SJCRH30 (cell line): ENCODE results near the gene APC2. TPM values are rescaled to one million over a fixed set of nuclear protein-coding genes. Genes with fewer than 3 reads are reported as not detected.
A peak's percentile ranks its signal among the peaks of the same experiment; 100 is the strongest.

Experiments used
- DNase-seq, 2 experiments: peaks; one replicate each; pipeline ENCODE4 v3.0.0-alpha.2; 2015 to 2020
- H3K27ac ChIP-seq: fragments of 250-450 bp; sonication (Bioruptor Pico); 2 replicates; pipeline ENCODE4 v1.5.1; 2020; ENCODE audit warnings: mild to moderate bottlenecking, moderate library complexity
- H3K27me3 ChIP-seq: fragments of 250-450 bp; sonication (Bioruptor Pico); 2 replicates; pipeline ENCODE4 v1.5.1; 2020; ENCODE audit warnings: mild to moderate bottlenecking, moderate library complexity
- H3K36me3 ChIP-seq: fragments of 250-450 bp; sonication (Bioruptor Pico); 2 replicates; pipeline ENCODE4 v1.5.1; 2020; ENCODE audit warnings: mild to moderate bottlenecking, moderate library complexity
- H3K4me1 ChIP-seq: fragments of 250-450 bp; sonication (Bioruptor Pico); 2 replicates; pipeline ENCODE4 v1.5.1; 2020; ENCODE audit warnings: mild to moderate bottlenecking, moderate library complexity
- H3K4me3 ChIP-seq: fragments of 250-450 bp; sonication (Bioruptor Pico); 2 replicates; pipeline ENCODE4 v1.5.1; 2020; ENCODE audit warnings: mild to moderate bottlenecking, moderate library complexity
- H3K9me3 ChIP-seq: fragments of 250-450 bp; sonication (Bioruptor Pico); replicated peaks from 2 replicates; pipeline ENCODE4 v1.5.1; 2020; ENCODE audit warnings: mild to moderate bottlenecking, moderate library complexity
- total RNA-seq: library from RNA; depleted of rRNA; stranded (reverse); fragments of >200 nt; shearing (Covaris generic); gene quantifications from 2 replicates; pipeline ENCODE4 v1.2.3, GENCODE V29; 2014

Gene APC2
- total RNA-seq, 1 experiment from 2014 or later: 0.24 TPM

GRCh38 chr19:1502433-1503088 lies 52.6 kb downstream of the APC2 start:
- H3K36me3 ChIP-seq: no peaks in the 10 kb centered on the region
- no peaks in the 10 kb centered on the region for H3K9me3 ChIP-seq
- DNase-seq: no peak
- no peak overlapping the region for H3K27ac ChIP-seq
- H3K27me3 ChIP-seq: peaks cover 30% of the 10 kb centered on the region
- H3K4me1 ChIP-seq: peaks cover 7% of the 10 kb centered on the region; the same call in 1 of the 2 replicates
- no peak overlapping the region for H3K4me3 ChIP-seq

GRCh38 chr19:1503089-1503924 lies 53.4 kb downstream of the APC2 start:
- Histone ChIP-seq H3K4me1 (peaks cover 7% of the 10 kb centered on the region; the same call in 1 of the 2 replicates), H3K27ac (no peak overlapping the region), H3K36me3 (no peaks in the 10 kb centered on the region), H3K9me3 (no peaks in the 10 kb centered on the region), H3K4me3 (no peak overlapping the region), H3K27me3 (peaks cover 30% of the 10 kb centered on the region)
- DNase-seq: peak; percentile 40 to 70

DNA sequence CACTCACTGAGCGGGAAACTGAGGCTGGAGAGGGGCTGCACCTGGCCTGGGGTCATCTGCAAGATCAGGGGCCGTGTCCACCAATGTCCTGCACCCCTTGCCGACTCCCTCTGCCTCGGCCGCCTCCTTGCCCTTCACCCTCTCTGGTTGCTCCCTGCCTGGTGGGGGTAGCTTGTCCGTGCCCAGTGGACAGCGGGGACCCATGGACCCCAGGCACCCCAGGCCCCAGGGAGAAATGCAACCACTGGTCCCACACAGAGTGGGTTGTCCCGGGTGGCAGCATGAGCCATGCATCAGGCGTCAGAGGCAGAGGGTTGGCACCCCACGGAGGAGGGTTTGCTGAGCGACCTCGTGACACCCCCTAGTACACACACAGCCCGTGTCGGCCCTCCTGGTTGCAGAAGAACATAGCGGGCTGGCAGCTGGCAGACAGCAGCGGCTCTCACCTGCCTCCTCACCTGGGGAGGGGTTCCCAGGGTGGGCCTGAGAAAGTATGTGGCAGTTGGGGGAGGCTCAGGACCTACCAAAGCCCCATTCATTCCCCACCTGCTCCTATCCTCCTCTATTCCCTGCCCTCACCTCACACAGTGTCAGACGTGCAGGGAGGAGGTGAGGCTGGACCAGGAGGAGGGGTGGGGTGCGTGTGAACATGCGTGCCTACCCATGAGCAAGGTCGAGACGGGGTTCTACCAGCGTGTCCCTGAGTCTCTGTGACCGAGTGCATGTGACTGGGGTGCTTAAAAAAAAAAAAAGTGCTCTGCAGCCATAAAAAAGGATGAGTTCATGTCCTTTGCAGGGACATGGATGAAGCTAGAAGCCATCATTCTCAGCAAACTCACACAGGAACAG lies 54.2 kb downstream of the APC2 start:
- no peak for DNase-seq
- Histone ChIP-seq H3K4me3 (no peak overlapping the region), H3K27ac (no peak overlapping the region), H3K36me3 (no peaks in the 10 kb centered on the region), H3K4me1 (peaks cover 7% of the 10 kb centered on the region; the same call in 1 of the 2 replicates), H3K9me3 (no peaks in the 10 kb centered on the region), H3K27me3 (peaks cover 30% of the 10 kb centered on the region)

DNA sequence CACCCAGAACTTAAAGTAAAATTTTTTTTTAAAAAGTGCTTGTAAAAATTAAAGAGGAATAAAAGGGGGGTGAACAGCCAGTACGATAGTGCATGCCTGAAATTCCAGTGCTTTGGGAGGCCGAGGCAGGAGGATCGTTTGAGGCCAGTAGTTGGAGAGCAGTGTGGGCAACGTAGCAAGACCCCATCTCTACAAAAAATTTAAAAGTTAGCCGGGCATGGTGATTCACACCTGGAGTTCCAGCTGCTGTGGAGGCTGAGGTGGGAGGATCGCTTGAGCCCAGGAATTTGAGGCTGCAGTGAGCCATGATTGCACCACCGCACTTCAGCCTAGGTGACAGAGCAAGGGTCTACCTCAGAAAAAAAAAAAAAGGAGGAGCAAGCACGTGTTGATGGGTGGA lies 55.1 kb downstream of the APC2 start:
- Histone ChIP-seq H3K36me3 (no peaks in the 10 kb centered on the region), H3K4me3 (no peak overlapping the region), H3K27ac (no peak overlapping the region), H3K4me1 (peaks cover 8% of the 10 kb centered on the region; the same call in 1 of the 2 replicates), H3K9me3 (no peaks in the 10 kb centered on the region), H3K27me3 (peaks cover 30% of the 10 kb centered on the region)
- no peak for DNase-seq

DNA sequence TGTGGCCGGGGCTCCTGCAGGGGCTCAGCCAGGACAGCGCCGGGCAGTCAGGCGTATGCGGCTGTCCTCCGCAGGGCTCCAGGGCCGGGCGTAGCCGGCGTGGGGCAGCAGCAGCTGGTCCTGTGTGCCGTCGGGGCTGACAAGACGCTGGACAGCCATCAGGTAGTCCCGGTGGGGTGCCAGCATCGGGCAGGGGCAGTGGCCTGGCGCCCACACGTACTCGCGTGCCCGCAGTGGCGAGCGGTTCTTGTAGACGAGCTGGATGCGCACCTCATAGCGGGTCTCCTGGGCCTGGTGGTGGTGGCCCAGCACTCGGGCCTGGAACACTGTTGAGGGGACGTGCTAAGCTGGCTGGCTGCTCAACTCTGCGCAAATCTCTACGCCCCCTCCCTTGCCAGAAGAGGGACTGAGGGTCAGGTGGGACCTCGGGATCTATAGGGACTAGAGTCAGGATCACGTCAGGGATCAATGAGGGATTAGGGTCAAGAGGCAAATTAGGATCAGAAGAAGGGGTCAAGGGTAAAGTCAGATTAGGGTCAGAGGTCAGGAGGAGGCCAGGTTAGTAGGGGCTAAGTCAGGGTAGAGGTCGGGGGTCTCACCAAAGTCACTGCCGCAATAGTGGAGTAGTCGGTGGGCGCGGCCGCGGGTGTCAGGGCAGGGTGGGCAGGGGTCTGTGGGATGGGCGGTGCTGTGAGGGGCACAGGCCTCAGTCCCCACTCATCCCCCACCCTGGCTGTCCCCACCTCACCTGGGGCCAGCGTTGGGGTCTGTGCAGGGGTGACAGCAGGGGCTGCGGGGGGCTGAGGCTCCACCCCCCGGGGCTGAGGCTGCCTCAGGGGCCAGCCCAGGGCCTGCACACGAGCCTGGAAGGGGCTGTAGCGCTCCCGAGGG lies 56.3 kb downstream of the APC2 start:
- H3K27me3 ChIP-seq: peaks cover 27% of the 10 kb centered on the region
- no peak overlapping the region for H3K4me3 ChIP-seq
- no peak for DNase-seq
- H3K4me1 ChIP-seq: peaks cover 14% of the 10 kb centered on the region; the same call in 1 of the 2 replicates
- no peaks in the 10 kb centered on the region for H3K36me3 ChIP-seq
- no peaks in the 10 kb centered on the region for H3K9me3 ChIP-seq
- no peak overlapping the region for H3K27ac ChIP-seq

- Histone ChIP-seq H3K4me3 (no peak overlapping the region), H3K36me3 (no peaks in the 10 kb centered on the region), H3K27ac (no peak overlapping the region), H3K4me1 (peaks cover 17% of the 10 kb centered on the region; the same call in 1 of the 2 replicates), H3K9me3 (no peaks in the 10 kb centered on the region), H3K27me3 (peaks cover 19% of the 10 kb centered on the region)
- no peak for DNase-seq
Observed at GRCh38 chr19:1507192-1507660, 57.3 kb downstream of the APC2 start.

- Histone ChIP-seq H3K4me1 (peaks cover 20% of the 10 kb centered on the region; the same call in 1 of the 2 replicates), H3K4me3 (peak overlapping the region; percentile 54), H3K36me3 (no peaks in the 10 kb centered on the region), H3K9me3 (no peaks in the 10 kb centered on the region), H3K27ac (peak overlapping the region; percentile 19; the same call in 1 of the 2 replicates), H3K27me3 (peaks cover 13% of the 10 kb centered on the region)
- peak; percentile 95 to 97 for DNase-seq
Observed at GRCh38 chr19:1507763-1508506, 58.0 kb downstream of the APC2 start.

GRCh38 chr19:1508507-1508856 lies 58.6 kb downstream of the APC2 start:
- Histone ChIP-seq H3K36me3 (no peaks in the 10 kb centered on the region), H3K27ac (no peak overlapping the region), H3K4me1 (peaks cover 17% of the 10 kb centered on the region; the same call in 1 of the 2 replicates), H3K27me3 (peaks cover 8% of the 10 kb centered on the region; the same call in 1 of the 2 replicates), H3K4me3 (0 out of 2 replicates have a peak overlapping the region, but pooled peaks have one; percentile 17), H3K9me3 (no peaks in the 10 kb centered on the region)
- DNase-seq: no peak

DNA sequence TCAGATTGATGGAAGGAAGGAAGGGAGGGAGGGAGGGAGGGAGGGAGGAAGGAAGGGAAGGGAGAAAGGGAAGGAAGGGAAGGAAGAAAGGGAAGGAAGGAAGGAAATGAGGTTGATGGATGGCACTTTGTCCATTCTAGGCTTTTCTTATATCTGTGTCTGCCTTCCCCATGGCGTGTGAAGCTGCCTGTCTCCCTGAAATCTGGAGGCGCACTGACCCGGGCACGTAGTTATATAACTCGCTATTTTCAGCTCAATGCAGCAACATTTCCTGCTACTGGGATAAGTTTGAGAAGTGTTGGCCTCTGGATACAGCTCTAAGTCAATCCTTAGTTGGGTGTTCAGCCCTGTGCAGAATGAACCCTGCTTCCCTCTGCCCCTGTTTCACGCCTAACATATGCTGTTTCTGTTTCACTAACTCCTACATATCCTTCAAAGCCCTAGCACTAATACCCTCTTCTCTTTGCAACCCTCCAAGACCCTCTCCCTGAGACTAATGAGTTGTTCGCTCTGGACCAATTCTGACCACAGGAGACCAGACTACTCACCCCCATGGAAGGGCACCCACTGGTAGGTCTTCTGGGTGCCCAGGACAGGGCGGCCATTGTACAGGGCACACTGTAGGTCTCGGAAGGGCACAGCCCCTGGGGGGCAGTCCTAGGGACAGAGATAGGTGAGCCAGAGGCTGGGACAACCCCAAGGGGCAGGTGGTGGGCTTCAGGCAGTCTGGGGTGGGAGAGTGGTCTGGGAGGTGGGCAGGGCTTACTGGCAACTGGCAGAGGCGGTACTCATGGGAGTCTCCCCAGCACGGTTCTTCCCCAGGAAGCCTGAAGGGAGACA lies 59.9 kb downstream of the APC2 start:
- Histone ChIP-seq H3K27ac (no peak overlapping the region), H3K27me3 (no peaks in the 10 kb centered on the region), H3K4me3 (no peak overlapping the region), H3K4me1 (peaks cover 17% of the 10 kb centered on the region; the same call in 1 of the 2 replicates), H3K9me3 (no peaks in the 10 kb centered on the region), H3K36me3 (no peaks in the 10 kb centered on the region)
- no peak for DNase-seq

DNA sequence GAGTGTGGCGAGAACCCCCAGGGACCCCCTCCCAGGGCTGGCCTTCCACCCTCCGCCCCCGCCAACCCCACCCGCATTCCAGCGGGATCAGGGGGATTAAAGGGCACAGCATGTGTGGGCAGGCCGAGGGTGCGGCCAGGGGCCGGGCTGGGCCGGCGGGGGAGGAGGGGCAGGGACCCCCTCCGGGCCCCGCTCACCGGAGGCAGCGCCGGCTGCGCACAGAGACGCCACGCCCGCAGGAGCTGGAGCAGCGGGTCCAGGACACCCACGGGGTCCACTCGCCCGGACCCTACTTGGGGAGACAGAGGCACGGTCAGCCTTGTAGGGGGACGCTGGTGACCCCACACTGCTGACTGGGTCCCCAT lies 60.5 kb downstream of the APC2 start:
- Histone ChIP-seq H3K9me3 (no peaks in the 10 kb centered on the region), H3K4me1 (peaks cover 17% of the 10 kb centered on the region; the same call in 1 of the 2 replicates), H3K36me3 (no peaks in the 10 kb centered on the region), H3K27me3 (no peaks in the 10 kb centered on the region), H3K27ac (no peak overlapping the region), H3K4me3 (no peak overlapping the region)
- peak; percentile 40 to 70 for DNase-seq

DNA sequence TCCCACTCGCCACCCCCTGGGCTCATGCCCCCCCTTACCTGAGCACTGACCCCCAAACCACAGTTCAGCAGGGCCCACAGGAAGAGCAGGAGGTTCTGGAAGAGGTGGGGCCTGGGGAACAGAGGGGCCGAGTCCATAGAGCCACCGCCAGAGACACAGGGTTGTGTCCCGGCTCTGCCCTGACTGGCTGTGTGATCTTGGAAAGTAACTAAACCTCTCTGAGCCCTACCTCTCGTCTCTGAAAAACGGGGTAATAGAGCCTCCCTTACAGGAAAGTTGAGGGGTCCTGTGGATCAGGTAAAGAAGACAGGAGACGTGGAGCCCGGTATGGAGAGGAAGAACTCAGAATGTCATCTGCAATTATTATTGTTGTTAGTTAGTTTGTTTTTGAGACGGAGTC lies 60.9 kb downstream of the APC2 start:
- no peaks in the 10 kb centered on the region for H3K9me3 ChIP-seq
- H3K4me3 ChIP-seq: no peak overlapping the region
- H3K27ac ChIP-seq: no peak overlapping the region
- peaks cover 17% of the 10 kb centered on the region; the same call in 1 of the 2 replicates for H3K4me1 ChIP-seq
- H3K27me3 ChIP-seq: no peaks in the 10 kb centered on the region
- H3K36me3 ChIP-seq: no peaks in the 10 kb centered on the region
- DNase-seq: no peak
